Measurements from ENCODE around the gene BCAR1. TPM values are rescaled to one million over a fixed set of nuclear protein-coding genes. Genes with fewer than 3 reads are reported as not detected.

Gene BCAR1
- total and polyA plus RNA-seq, 10 of the 15 experiments (the other 5 are each of a cell fraction or from before 2014, with no cell fraction given): 0.13 to 14.1 (median 2.8) TPM; not detected in 1

DNA sequence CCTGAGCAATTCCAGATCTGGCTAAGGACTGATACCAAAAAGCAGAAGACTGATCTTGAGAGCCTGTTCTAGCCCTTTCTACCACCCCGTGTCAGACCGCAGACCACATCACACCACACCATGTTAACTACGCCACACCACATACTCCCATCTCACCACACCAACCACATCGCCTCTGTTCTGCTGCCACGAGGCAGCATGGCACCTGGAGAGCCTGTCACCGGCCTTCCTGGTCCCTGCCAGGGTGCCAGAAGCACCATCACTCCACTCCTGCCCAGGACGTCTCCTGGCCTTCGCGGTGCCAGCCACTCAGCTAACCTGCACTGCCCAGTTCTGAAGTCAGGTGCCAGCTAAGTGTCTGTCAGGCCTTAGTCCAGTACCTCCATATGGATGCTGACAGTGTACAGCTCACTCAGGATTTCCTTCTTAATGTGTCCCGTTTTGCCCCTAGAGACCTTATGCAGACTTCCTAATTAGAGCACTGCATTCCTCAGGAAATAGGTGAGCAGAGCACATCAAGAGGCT, 37.2 kb upstream of the BCAR1 start:
- BruUV-seq (replicated peaks): no TSS peak
- no peaks in the 10 kb centered on the region for H3K36me3 ChIP-seq (ENCODE audit: control insufficient read depth in 2 of 2, insufficient read depth in 2 of 2, low read length in 1 of 2)
- ChIA-PET CTCF (interaction anchor here (0.8 to 1.3 kb wide), 2 partner anchors 22 to 55 kb away, joined by 3 read pairs; no protein-coding TSS in a partner anchor), POLR2A (interaction anchor here (0.6 to 1.2 kb wide), 2 partner anchors 31 to 192 kb away, joined by 3 read pairs; no protein-coding TSS in a partner anchor), SMC1A (ENCODE audit: uncharacterized antibody, unreplicated experiment) (no interaction called here), RAD21 (ENCODE audit: unreplicated experiment) (interaction anchor here (2.1 kb wide), 1 partner anchor 91 kb away, joined by 5 read pairs; no protein-coding TSS in a partner anchor)
- no peak overlapping the region for H3K9ac ChIP-seq (ENCODE audit: control insufficient read depth, insufficient read depth, low read length)
- FAIRE-seq (peak; percentile 83), ATAC-seq (peak; percentile 88), DNase-seq (ENCODE audit: low read depth, low spot score) (peak; percentile 55)
- no peak overlapping the region for H2AFZ ChIP-seq (ENCODE audit: control insufficient read depth, low read depth, low read length)
- no peak overlapping the region for H3K4me2 ChIP-seq (ENCODE audit: control insufficient read depth, insufficient read depth)
- H3K4me3 ChIP-seq: no peak overlapping the region
- 67% methylated on average over 10 of the region's 10 CpGs for WGBS (ENCODE audit: insufficient coverage, insufficient replicate concordance, low lambda C conversion rate, missing lambda C conversion rate)
- no peaks in the 10 kb centered on the region; the same call in 2 of the 3 replicates for H3K9me3 ChIP-seq (replicated peaks; ENCODE audit: control insufficient read depth, insufficient read depth, low read length)
- H4K20me1 ChIP-seq (ENCODE audit: control insufficient read depth, insufficient read depth): no peaks in the 10 kb centered on the region
- H3K79me2 ChIP-seq (ENCODE audit: control insufficient read depth, insufficient read depth, low read length): no peaks in the 10 kb centered on the region
- no peak overlapping the region for H3K27ac ChIP-seq (ENCODE audit: control insufficient read depth, insufficient read depth)
- intact Hi-C loops (cut with micrococcal nuclease; ENCODE audit: unreplicated experiment) (no loop called here), in situ Hi-C loops (cut with MboI) (no loop called here)
- H3K4me1 ChIP-seq (ENCODE audit: control insufficient read depth, insufficient read depth, low read length): peaks cover 10% of the 10 kb centered on the region
- H3K27me3 ChIP-seq (replicated peaks in 1 of 2; ENCODE audit: control insufficient read depth in 2 of 2, insufficient read depth in 2 of 2, low read length in 1 of 2): no peaks in the 10 kb centered on the region
- no peak for TF ChIP-seq SMARCA5 (IDR thresholded peaks at IDR 0.05)
- TF ChIP-seq, protein P1, sequence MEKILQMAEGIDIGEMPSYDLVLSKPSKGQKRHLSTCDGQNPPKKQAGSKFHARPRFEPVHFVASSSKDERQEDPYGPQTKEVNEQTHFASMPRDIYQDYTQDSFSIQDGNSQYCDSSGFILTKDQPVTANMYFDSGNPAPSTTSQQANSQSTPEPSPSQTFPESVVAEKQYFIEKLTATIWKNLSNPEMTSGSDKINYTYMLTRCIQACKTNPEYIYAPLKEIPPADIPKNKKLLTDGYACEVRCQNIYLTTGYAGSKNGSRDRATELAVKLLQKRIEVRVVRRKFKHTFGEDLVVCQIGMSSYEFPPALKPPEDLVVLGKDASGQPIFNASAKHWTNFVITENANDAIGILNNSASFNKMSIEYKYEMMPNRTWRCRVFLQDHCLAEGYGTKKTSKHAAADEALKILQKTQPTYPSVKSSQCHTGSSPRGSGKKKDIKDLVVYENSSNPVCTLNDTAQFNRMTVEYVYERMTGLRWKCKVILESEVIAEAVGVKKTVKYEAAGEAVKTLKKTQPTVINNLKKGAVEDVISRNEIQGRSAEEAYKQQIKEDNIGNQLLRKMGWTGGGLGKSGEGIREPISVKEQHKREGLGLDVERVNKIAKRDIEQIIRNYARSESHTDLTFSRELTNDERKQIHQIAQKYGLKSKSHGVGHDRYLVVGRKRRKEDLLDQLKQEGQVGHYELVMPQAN (conservative IDR thresholded peaks at IDR 0.05): no peak
- no peak for TF ChIP-seq BCL11A (IDR thresholded peaks at IDR 0.05; ENCODE audit: low read depth, low read length)
- TF ChIP-seq BACH1 (IDR thresholded peaks at IDR 0.05; ENCODE audit: borderline replicate concordance): no peak
- TF ChIP-seq ZNF24 (IDR thresholded peaks at IDR 0.05): no peak
- TF ChIP-seq TARDBP (IDR thresholded peaks at IDR 0.05; ENCODE audit: borderline replicate concordance): no peak
- TF ChIP-seq, protein P2, sequence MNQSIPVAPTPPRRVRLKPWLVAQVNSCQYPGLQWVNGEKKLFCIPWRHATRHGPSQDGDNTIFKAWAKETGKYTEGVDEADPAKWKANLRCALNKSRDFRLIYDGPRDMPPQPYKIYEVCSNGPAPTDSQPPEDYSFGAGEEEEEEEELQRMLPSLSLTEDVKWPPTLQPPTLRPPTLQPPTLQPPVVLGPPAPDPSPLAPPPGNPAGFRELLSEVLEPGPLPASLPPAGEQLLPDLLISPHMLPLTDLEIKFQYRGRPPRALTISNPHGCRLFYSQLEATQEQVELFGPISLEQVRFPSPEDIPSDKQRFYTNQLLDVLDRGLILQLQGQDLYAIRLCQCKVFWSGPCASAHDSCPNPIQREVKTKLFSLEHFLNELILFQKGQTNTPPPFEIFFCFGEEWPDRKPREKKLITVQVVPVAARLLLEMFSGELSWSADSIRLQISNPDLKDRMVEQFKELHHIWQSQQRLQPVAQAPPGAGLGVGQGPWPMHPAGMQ (IDR thresholded peaks at IDR 0.05; ENCODE audit: borderline replicate concordance): peak; percentile 46; the same call in 1 of the 2 replicates
- 0 out of 2 replicates have a peak, but pooled peaks have one; percentile 57 for TF ChIP-seq NBN (IDR thresholded peaks at IDR 0.05)
- no peak for TF ChIP-seq HDAC2 (IDR thresholded peaks at IDR 0.05)
- peak; percentile 57; the same call in 1 of the 2 replicates for TF ChIP-seq PAX5 (IDR thresholded peaks at IDR 0.05; ENCODE audit: borderline replicate concordance, low read depth, low read length)
- peak in 1 of 2 experiments; percentile 69; a peak in 2 of 4 replicates for TF ChIP-seq BHLHE40 (IDR thresholded peaks at IDR 0.05; ENCODE audit: borderline replicate concordance in 1 of 2, low read depth in 2 of 2, low read length in 1 of 2)
- TF ChIP-seq, protein P3, sequence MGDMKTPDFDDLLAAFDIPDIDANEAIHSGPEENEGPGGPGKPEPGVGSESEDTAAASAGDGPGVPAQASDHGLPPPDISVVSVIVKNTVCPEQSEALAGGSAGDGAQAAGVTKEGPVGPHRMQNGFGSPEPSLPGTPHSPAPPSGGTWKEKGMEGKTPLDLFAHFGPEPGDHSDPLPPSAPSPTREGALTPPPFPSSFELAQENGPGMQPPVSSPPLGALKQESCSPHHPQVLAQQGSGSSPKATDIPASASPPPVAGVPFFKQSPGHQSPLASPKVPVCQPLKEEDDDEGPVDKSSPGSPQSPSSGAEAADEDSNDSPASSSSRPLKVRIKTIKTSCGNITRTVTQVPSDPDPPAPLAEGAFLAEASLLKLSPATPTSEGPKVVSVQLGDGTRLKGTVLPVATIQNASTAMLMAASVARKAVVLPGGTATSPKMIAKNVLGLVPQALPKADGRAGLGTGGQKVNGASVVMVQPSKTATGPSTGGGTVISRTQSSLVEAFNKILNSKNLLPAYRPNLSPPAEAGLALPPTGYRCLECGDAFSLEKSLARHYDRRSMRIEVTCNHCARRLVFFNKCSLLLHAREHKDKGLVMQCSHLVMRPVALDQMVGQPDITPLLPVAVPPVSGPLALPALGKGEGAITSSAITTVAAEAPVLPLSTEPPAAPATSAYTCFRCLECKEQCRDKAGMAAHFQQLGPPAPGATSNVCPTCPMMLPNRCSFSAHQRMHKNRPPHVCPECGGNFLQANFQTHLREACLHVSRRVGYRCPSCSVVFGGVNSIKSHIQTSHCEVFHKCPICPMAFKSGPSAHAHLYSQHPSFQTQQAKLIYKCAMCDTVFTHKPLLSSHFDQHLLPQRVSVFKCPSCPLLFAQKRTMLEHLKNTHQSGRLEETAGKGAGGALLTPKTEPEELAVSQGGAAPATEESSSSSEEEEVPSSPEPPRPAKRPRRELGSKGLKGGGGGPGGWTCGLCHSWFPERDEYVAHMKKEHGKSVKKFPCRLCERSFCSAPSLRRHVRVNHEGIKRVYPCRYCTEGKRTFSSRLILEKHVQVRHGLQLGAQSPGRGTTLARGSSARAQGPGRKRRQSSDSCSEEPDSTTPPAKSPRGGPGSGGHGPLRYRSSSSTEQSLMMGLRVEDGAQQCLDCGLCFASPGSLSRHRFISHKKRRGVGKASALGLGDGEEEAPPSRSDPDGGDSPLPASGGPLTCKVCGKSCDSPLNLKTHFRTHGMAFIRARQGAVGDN (IDR thresholded peaks at IDR 0.05): no peak
- TF ChIP-seq MTA2 (IDR thresholded peaks at IDR 0.05; ENCODE audit: low read depth): peak; percentile 56; the same call in 1 of the 2 replicates
- no peak for TF ChIP-seq ZNF217 (IDR thresholded peaks at IDR 0.05)
- TF ChIP-seq SPI1 (IDR thresholded peaks at IDR 0.05; ENCODE audit: borderline replicate concordance, insufficient read depth, low read depth, low read length): no peak
- peak; percentile 39 to 54; a peak in 2 of 4 replicates for TF ChIP-seq IKZF2 (IDR thresholded peaks at IDR 0.05)
- peak; percentile 86 for TF ChIP-seq NR2F1 (conservative IDR thresholded peaks at IDR 0.05)
- TF ChIP-seq ZZZ3 (IDR thresholded peaks at IDR 0.05; ENCODE audit: control insufficient read depth, insufficient read length, low read depth): no peak
- no peak for TF ChIP-seq HDAC6 (IDR thresholded peaks at IDR 0.05; ENCODE audit: unreplicated experiment)
